CD4-positive, alpha-beta T cell treated with Interleukin-1 beta for 1 hour (primary cell): ENCODE data around the gene TBC1D5.

Source experiments
- DNase-seq, 2 donors: peaks; one replicate each; pipeline ENCODE4 v3.0.0-alpha.2; 2020 to 2022

TBC1D5 gene

DNA sequence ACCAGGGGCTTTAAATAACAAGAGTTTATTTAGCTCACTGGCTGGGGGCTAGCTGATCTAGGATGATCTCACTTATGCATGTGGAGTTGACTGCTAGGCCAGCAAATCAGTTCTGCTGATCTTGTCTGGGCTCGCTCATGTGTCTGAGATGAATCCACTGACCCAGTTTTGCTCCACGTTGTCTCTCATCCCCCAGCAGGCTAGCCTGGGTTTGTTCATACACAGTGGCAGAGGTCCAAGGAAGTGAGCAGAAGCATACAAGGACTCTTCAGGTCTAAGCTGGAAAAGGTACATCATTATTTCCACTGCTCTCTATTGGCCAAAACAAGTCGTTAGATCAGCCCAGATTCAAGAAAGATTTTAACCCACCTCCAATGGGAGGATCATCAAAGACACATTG lies 619.7 kb downstream of the TBC1D5 start:
- DNase-seq = no peak

DNA sequence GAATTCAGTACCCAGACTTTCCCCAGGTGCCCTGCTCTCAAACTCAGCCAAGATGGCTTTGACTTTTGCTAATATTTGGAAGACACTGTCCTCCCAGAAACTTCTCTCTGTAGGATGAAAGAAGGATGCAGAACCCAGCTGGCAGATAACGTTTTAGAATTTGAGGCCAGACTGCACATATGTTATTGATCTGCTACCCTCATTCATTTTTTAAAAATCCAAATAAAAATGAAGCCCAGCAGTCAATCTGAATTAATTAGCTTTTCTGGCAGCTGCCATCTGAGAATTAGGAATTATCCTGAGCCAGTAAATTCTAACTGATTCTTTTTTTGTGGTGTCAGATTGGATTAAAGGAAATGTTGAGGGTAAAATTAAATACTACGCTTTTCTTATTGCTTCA lies 621.1 kb downstream of the TBC1D5 start:
- DNase-seq = no peak

DNA sequence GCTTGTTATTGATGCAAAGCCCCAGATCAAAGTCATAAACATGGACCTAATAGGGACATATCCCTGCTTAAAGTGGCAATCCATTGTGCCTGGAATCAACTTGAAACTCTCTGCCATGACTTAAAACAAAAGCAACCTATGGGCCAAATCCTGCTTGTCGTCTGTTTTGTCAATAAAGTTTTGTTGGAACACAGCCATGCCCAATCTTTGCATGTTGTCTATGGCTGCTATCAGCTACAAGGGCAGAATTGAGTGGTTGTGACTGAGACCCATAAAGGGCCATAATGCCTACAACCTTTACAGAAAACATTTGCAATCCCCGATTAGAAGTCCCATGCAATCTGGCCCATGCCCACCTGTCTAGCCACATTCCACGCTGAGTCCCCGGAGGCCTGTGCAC lies 622.3 kb downstream of the TBC1D5 start:
- no peak for DNase-seq

DNA sequence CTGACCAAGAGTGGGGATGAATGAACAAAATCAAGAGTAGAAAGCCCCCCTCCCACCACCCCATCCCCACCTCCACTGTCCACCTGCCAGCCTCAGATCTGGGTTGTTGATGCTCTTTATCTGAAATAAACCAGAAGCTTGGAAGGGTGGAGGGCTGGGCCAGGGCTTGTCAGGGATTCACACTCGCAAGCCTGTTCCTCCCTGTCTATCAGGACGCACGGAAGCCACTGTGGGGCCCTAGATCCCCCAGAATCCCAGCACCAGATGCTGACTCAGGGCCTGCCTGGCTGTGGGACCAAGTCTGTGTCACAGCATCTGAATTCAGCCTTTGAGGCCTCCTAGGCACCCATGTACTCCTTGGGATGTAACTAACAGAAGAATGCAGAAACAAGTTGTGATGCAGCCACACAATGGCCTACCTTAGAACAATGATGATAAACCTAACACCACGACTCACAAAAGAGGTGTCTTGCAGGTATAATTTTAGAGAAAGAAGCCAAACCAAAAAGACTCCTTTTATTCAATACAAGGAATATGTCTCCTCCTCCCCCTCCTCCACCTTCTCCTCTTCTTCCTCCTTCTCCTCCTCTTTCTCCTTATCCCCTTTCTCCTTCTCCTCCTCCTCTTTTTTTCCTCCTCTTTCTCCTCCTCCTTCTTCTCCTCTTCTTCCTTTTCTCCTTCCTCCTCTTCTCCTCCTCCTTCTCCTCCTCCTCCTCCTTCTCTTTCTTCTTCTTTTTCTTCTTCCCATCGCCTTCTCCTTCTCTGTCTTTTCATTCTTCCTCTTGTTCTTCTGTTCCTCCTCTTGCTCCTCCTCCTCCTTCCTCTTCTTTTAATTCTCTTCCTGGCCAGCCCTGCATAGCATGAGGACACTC lies 623.0 kb downstream of the TBC1D5 start:
- no peak for DNase-seq

DNA sequence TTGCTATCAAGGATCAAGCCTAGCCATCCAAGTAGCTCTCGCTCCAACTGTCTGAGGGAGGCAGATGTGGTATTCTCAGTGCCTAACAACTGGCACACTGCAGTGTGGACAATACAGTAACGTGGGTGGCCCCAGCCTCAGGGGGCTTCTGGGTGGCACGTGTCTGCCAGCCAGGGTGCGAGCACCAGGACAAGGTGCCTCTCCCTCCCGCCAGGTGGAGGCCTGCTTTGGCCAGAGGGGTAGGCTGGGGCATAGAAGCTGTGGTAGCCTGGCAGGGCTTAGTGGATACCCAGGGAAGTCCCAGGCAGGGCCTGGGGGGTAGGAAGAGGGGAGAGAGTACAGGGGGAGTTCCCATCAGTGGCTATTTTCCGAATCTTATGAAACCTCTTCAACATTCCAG lies 623.7 kb downstream of the TBC1D5 start:
- DNase-seq = no peak

DNA sequence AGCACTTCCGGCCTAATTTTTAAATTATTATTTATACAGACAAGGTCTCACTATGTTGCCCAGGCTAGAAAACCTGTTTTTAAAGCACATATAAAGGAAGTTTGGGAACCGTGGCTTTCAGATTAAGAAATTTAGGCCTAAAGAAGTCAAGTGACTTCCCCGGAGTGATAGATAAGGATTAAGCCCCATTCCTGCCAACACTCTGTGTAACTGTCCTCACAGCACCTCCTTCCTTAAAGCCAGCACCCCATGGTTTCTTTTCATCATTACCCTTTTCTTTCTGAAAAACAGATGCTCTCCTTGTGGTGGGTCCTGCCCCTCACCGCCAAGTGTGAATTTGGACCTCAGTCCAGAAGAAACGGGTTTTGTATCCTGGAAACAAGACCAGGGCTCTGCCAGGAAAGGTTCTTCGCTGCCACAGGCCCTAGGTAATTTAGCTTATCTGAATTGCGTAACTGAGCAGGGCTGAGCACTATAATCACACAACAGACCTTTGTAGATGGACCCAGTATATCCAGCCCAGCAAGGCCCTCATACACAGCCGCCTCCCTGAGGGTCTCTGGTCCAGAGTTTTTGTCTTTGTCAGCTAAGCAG lies 626.3 kb downstream of the TBC1D5 start:
- DNase-seq = no peak

DNA sequence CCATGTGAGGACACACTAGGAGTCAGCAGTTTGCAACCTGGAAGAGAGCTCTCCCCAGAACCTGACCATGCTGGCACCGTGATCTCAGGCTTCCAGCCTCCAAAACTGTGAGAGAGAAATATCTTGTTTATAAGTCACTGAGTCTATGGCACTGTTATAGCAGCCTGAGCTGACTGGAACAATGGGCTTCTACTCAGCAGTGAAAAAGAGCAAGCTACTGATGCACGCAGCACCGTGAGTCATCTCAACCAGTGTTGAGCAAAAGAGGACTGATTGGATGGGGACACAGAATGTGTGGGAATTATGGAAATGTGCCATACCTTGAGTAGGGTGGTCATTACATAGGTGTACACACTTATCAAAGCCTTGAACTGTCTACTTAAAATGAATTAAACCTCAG lies 627.2 kb downstream of the TBC1D5 start:
- no peak for DNase-seq

DNA sequence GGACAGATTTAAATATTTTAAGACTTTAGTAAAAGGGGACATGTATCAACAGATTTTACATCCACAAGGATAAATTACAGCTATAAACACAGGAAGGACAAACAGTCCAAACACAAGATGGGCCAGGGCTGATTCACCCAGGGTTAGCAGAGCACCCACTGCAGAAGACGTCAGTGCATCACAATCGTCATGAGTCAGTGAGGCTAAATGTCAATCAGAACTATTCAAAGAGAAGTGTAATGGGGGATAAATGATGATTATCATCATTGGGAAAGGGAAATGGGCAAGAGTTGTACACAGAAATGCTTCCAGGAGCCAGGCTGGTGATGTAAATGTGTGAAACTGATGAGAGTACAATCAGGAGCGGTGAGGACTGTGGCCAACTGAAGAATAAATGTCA lies 630.8 kb downstream of the TBC1D5 start:
- DNase-seq = no peak

DNA sequence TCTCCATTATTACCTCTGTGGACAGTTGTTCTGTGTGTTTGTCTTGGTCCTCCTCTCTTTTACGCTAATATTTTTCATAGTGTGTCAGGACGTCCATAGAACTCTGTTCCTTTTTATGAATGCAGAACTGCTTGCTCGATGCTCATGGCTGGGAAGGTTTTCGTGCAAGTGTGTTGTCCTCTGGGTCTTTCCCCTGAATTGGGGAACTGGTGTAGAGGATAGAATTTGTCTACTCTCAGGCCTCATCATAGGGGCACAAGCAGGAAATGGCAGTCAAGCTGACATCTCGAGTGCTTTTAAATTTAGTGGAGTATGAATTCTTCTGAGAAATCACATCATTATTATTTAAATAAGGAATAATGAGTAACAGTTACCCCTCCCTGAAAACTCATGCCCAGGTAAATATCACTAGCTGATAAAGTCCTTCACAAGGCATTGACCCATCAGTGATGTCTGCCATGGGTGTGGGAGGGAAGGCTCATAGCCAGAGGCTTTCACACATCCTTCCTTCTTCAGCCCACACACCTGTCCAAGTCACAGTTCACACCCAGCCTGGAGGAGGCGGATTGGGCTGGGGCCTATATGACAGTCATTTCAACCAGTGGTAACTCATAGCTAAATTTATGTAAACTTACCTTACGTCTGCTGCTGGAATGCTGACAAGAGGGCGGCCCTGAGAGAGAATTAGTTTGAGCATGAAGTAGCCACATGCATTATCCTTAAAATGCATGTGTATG lies 631.6 kb downstream of the TBC1D5 start:
- DNase-seq = no peak
